HG03039 (cell line): ENCODE results near the gene KCNG2.

ENCODE experiments used
- ATAC-seq: cut with Tn5 transposase; IDR thresholded peaks from one replicate; pipeline ENCODE4 v1.9.1; 2021; ENCODE audit warnings: mild to moderate bottlenecking, moderate library complexity; ENCODE audit not compliant: unreplicated experiment

KCNG2 gene

DNA sequence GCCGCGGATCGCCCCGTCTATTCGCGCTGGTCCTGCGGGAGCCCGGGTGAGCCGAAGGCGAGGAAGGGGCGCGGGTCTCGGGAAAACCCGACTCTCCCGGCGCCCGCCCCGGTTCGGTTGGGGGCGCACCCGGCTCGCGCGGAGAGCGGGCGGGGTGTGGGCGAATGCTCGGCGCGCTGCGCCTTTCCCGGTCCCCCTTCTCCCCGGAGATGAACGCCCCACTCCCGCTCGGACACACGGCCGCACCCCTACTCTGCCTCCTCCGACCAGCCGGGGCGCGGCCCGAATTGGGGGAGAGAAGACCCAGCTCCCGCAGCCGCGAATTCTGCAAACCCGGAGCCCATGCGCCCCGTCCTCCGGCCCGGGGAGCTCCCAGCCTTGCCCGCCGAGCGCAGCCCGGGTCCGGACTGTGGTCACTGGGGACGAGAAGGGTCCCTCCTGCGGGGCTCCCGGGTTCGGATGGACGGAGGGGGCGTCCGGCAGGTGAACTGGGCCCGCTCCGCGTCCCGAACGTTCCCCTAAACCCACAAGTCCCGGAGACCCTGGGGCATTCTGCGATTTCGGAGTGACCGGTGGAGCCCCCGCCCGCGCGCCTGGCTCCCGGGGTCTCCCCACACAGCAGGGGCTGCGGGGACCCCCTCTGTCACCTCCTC, 734 bp downstream of the KCNG2 start:
- no peak for ATAC-seq

GRCh38 chr18:79798999-79799370, 1.2 kb downstream of the KCNG2 start:
- no peak for ATAC-seq

DNA sequence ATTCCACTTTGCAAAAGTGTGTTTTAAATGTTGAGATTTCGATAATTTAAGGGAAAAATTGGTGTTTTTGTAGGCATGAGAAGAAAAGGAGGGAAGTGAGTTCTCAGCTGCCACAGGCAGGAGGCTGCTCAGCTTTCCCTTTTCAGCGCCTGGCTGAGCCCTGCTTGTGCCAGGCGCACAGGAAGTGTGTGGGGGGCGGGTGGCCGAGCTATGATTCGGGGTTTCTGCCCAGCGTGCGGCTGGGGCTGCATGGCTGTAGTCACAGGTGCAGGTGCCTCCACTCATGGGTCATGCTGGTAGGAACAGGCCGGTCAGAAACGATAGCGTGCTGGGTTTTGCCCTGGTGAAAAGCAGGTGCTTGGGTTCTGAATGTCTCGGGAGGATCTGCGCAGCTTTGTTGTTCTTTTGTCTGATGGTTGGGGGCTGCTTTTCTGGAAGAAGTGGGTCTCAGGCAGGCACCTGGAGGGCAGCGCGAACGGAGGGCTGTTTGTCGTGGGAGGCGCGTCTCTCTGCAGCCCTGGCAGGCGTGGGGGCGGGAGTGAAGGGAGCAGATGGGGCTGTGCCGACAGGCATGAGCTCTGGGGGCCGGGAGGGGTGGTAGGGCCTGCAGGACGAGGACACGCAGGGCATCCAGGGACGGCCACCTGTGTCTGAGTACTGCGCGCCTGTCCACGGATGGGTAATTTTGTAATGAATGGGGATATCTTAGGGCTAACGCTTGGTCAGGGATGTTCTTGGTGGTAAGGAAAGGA, 2.1 kb downstream of the KCNG2 start:
- no peak for ATAC-seq

DNA sequence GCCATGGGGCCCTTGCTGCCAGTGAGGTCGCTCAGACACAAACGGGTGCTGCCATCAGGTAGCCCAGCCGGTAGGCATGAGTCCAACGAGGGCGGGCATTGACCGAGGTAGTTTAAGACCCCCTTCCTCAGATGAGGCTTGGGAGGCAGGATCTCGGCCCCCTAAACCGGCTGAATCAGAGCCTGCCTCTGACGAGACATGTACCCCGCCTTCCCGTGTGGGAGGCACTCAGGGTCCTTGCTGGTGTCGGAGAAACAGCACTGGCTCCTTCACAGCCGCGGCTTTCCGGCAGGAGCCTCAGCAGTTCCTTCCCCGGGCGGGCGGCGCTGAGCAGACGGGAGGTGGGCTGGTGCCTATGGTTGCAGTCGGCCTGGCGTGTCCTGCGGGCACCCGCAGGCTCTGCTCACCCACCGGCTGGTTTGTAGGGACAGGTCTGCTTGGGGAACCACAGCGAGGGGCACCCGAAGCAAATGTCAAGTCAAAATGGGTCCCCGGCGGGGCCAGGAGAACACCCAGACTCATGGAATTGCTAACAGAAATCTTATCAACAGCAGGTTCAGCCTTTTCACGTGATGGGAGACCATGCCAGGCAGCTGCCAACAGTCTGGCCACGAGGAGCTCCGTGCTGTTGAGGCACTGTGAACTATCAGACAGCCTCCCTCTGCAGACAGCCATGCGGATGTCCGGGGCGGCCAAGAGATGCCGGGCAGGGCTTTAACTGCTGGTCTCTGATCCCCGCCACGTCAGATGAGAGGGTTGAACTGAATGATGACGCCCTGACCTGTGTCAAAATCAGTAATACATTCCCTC, 2.8 kb downstream of the KCNG2 start:
- no peak for ATAC-seq

- no peak for ATAC-seq
These were observed 3.5 kb downstream of the KCNG2 start for GRCh38 chr18:79801217-79801616.

- no peak for ATAC-seq
These were observed 3.9 kb downstream of the KCNG2 start for GRCh38 chr18:79801641-79802040.

GRCh38 chr18:79802298-79802697, 4.6 kb downstream of the KCNG2 start:
- no peak for ATAC-seq

DNA sequence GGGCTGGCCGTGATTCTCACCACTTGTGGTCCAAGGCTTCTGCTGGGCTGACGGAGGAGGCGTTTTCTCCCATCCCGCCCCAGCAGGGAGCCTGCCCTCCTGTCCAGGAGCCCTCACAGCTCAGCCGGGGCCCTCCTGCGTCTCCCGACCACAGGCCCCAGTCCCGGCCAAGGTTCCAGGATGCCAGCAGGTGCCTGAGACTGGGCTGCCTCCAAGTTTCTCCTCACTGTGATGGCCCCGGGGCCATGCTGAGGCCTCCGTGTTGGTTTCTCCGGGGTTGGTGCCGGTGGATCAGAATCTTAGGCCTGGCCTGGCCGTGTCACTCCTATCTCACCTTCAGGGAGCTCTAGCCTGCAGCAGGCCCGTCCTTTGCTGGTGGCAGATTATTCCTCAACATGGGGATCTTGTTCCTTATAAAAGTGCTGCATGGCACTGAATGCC, 5.9 kb downstream of the KCNG2 start:
- ATAC-seq: no peak

GRCh38 chr18:79804130-79804787, 6.5 kb downstream of the KCNG2 start:
- no peak for ATAC-seq

DNA sequence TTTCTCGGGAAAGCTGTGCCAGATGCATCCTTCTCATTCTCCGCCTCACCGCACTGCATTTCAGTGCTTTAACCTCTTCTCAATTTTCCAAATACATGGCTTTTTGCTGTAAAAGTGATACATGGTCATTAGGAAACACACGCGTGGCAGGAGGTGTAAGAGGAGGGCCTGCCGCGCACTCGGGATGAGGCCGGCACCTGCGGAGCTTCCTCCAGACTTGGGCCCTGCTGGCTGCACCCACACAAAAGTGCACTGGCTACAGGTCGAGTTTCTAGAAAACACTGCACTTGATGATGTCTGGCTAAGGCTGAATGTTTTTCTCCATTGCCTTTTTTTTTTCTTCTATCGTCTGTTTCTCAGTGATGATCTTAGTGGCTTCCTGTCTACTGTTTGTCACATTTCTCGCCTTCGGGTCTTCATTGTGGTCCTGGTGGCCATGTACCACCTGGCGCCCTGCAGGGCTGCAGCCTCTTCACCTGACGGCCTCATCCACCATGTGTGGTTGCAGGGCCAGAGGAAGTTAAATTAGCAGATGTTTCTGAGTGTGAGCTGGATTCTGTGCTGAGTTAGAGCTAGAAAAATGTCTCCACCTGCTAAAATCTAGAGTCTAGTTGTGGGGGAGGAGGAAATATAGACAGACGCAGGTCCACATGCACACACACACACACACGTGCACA, 7.6 kb downstream of the KCNG2 start:
- no peak for ATAC-seq

DNA sequence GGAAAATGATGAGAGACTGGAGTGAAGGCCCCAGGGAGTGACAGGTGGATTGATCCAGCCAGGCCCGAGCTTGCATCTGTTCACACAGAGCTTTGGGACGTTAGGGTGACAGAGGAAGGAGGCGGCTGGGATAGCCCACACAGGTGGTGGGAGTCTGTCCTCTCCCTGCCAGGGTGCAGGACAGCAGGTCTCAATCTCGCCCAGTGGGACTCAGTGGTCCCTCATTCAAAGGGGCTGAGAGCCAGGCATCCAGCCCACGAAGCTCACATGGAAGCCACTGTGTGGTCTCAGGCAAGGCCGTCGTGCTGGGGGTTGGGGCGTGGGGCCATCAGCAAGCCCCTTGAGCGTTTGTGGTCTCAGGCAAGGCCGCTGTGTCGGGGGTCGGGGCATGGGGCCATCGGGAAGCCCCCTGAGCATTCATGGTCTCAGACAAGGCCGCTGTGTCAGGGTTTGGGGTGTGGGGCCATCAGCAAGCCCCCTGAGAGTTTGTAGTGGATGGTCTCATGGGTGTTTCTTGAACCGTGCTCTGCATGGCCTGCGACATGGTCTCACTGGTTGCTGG, 8.3 kb downstream of the KCNG2 start:
- no peak for ATAC-seq

DNA sequence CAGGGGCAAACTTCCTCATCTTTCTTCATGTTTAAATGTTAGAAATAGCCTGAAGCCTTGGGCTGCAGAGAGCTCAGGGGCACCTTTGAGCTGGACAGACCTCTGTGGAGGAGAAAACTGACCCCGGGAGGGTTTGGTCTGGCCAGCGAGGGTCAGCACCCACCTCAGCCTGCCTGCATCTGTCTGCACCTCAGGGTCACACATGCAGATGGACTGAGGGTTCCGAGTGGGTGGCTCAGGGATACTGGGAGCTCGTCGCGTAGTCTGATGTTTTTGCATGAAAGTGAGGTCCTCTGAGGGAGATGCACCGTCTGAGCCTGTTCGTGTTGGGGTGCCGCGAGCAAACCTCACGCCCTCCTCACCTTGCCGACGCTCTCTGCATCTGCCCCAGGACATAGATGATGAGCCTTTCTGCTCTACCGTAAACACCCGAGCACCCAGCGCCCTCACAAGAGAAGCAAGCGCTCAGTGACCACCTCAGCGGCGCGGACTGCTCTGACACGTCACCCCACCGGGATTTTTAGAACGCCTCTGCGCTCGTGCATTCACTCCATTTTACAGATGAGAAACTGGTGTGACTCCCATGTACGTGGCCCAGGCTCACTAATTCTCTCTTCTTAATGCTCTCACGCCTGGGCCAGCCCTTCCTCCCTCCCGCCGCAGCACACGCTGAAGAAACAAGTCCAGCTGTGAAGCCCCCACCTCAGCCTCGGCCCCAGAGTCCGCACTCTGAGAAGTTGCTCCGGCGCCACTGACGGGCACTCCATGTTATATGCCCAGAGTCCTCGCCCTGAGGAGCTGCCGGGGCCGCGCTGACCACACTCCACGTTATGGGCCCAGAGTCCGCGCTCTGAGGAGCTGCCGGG, 9.5 kb downstream of the KCNG2 start:
- no peak for ATAC-seq

- no peak for ATAC-seq
These were observed 11.9 kb downstream of the KCNG2 start for GRCh38 chr18:79809482-79810192.

- no peak for ATAC-seq
These were observed 14.3 kb downstream of the KCNG2 start for GRCh38 chr18:79812052-79812451.

DNA sequence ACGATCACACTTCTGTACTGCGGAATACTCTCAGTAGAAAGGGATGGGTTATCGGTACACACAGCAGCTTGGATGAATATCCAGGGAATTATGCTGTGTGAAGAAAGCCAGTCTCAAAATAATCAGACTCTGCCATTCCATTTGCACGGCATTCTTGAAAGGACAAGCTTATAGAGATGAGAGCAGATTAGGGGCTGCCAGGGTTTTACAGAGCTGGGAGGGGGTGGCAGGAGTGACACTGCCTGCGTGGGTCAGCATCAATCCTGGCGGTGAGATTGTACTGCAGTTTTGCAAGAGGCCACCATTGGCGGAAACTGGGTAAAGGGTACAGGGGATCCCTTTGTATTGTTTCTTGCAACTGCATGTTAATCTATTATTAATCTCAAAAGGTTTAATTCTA, 16.6 kb downstream of the KCNG2 start:
- ATAC-seq: no peak

DNA sequence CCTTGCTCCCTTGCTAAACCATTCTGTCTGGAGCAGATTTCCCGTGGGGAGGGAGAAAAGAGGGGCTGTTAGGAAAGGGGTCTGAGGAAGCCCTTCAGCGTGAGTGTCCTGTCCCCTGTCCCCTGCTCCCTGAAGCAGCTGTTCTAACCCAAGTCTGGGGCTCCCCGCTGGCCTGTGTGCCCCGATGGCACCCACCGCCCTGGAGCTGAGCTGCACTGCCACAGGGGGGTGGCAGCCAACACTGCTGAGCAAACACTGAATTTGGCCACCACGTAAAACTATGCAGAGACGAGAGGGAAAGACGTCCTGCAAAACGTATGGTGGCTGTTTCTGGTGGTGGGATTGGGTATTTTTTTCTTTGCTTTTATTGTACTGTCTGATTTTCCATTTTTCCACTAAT, 17.9 kb downstream of the KCNG2 start:
- ATAC-seq: no peak

DNA sequence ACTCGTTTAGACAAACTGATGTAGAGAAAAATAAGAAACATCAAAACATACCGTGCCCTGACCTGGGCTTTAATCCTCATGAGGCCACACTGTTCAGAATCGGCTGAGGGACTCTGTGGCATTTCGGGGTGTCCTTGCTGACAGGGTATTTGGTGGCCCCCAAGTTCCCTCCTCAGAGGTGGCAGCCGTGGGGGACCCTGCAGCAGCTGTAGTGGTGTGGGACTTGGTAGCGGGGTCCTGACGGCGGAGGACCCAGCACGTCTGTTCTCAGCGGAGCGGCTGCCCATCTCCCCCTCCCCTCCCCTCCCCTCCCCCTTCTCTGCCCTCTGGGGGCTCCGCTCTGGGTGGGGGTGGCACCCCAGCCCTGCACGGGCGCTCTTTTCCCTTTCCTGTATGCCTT, 18.4 kb downstream of the KCNG2 start:
- ATAC-seq: no peak

- ATAC-seq: no peak
These were observed 19.4 kb downstream of the KCNG2 start for GRCh38 chr18:79816981-79817606.
